Fibroblast of upper back skin (primary cell): ENCODE results near the gene SPECC1.
"Not testable (repeated sequence)": the region's sequence is repeated elsewhere in the genome, so short reads cannot be mapped to it uniquely, and the experiment has no call there.

Source experiments
- DNase-seq: peaks from one replicate; pipeline ENCODE4 v3.0.0-alpha.2; 2013

Gene SPECC1

GRCh38 chr17:20073055-20073979 lies 64.2 kb downstream of the SPECC1 start:
- peak; percentile 20 for DNase-seq

DNA sequence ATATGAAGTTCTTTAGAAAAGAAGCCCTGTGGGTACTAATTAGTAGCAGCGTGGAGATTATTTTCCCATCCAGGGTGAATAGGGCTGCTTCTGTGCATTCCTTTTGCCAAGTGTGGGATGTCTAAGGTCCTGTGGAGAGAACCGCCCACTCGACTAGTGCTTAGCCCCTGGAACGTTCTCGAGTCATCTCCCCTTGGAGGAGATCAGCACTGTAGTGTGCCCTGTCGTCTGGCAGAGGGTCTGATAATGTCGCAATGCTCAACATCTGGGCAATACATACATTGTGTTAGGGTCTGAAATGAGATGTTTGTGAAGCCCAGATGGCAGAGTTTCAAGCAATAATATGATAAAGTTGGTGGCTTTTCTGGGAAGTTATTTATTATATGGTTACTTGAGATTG lies 64.8 kb downstream of the SPECC1 start:
- DNase-seq = no peak

- DNase-seq = no peak
Observed at GRCh38 chr17:20074489-20074888, 65.3 kb downstream of the SPECC1 start.

DNA sequence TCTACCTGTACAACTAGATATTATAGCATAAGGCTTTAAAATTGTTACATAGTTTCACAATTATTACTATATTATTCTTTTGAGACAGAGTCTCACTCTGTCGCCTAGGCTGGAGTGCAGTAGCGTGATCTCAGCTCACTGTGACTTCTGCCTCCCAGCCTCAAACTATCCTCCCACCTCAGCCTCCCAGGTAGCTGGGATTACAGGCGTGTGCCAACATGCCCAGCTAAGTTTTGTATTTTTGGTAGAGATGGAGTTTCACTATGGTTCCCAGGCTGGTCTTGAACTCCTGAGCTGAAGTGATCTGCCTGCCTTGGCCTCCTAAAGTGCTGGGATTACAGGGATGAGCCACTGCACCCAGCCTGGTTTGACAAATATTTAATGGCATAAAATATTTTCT lies 67.0 kb downstream of the SPECC1 start:
- DNase-seq = not testable (repeated sequence)

DNA sequence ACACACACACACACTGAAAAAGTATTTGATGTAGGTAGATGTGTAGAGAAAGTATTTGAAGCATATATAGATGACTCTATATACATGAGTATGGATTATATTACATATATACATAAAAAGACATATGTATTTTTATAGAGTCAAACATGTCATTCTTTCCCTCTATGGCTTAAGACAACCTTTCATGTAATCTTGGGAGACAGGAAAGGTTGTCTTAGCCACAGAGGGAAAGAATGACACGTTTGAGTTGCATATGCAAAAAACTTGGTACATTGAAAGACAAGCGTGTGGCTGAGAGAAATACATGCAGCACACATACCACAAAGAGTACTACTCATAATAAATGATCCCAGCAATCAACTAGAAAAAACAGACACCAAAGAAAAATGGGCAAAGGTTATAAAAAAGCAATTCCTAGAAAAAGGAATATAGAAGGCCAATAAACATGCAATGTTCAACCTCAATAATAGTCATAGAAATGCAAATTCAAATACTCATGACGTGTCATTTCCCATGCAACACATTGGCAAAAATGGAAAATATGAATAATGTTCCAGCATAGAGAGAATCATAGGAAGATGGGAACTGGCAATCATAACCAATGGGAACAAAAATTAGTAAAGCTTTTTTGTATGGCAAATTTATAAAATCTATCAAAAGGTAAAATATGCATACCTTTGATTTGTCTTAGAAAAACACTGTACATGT lies 69.0 kb downstream of the SPECC1 start:
- no peak for DNase-seq

DNA sequence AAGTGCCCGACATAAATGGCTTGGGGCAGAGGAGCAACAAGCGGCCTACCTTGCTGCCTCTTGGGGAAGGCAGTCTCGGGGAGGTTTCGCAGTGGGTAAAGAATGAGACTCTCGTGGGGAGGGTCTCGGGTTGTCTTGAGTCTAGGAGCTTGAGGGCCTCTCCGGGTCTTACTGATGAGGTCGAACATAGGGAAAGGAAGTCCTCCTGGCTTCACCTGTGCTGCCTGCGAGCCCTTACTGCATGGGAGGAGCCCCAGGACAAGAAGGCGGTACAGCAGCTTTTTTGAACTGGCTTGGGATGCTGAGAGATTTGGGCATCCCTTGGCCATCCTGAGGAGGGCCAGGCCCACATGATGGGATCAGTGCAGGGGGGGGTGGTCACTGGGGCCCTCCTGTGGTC lies 71.4 kb downstream of the SPECC1 start:
- DNase-seq = no peak

DNA sequence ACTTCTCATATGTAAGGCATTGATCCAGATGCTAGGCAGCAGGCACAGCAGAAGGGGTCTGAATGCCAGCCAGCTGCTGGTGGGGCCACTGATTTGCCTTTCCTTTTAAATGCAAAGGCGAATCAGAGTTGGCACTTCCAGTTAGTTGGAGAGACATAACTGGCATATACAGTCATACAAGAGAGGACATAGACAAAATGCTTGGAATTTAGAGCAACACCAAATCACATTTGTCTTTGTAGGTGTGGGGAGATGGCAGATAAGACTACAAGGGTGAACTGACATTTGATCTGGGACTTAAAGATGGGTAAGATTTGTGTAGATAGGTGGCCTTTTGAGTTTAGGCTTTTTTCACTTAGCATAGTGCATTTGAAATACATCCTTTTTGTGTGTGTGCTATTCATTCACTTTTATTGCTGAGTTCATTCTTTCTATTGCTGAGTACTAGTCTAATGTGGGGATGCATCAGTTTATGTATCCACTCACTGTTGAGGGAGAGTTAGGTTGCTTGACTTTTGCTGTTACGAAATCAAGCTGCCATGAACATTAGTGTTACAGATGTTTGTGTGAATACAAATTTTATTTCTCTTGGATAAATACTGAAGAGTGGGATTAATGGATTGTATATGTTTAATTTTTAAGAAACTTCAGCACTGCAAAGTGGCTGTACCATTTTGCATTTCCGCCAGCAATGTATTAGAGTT lies 74.1 kb downstream of the SPECC1 start:
- DNase-seq = peak; percentile 14

DNA sequence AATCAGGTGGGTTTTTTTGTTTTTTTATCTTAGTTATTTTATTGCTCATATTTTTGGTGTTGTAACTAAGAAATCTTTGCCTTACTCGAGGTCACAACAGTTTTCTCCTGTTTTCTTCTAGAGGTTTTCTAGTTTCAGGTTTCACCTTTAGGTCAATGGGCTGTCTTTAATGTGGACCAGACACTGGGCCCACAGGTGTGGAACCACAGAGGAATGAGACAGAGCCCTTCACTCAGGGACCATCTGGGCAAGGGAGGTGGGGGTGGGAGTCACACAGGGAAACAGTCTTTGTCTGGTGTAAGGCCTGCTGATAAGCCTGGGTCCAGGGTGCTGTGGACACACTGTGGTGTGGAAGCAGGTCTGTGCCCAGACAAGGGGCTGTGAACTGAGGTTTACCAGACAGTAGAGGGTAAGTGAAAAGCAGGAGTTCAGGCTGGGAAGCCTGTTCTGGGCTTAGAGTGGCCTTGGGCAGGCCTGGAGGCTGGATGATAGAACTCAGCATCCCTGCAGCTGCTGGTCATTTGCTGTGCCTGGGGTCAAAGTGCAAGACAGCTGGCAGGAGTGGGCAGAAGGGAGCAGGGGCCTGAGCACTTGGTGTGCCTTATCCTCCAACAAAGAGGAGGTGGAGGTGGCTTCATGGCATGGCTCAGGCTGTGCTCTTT lies 75.6 kb downstream of the SPECC1 start:
- no peak for DNase-seq

- peak; percentile 55 for DNase-seq
Observed at GRCh38 chr17:20085283-20085845, 76.2 kb downstream of the SPECC1 start.

- DNase-seq = no peak
Observed at GRCh38 chr17:20086416-20087076, 77.4 kb downstream of the SPECC1 start.

- DNase-seq = no peak
Observed at GRCh38 chr17:20087538-20088250, 78.5 kb downstream of the SPECC1 start.

- DNase-seq = no peak
Observed at GRCh38 chr17:20089756-20090547, 80.8 kb downstream of the SPECC1 start.

- peak; percentile 71 for DNase-seq
Observed at GRCh38 chr17:20091174-20092029, 82.2 kb downstream of the SPECC1 start.

GRCh38 chr17:20092261-20092867 lies 83.2 kb downstream of the SPECC1 start:
- no peak for DNase-seq

DNA sequence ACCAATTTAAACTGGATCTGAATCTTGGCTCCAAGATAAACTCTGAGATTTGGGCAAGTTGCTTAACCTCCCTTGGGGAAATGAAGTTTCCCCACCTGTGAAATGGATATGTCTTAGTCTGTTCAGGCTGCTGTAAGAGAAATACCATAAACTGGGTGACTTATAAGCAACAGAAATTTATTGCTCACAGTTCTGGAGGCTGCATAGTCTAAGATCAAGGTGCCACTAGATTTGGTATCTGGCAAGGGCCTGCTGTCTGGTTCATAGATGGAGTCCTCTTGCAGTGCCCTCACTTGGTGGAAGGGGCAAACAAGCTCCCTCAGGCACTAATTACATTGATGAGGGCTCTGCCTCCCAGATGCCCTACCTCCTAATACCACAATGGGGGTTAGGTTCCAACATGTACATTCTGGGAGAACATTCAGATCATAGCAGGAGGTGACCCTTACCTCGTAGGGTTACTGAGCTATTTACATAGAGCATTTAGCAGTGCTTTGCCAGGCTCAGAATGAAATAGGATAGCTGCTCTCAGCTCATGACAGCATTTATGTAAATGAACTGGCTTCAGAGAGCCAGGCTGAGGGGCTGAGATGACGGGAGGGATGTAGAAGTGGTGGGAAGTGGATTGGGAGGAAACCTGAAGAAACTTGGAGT lies 83.9 kb downstream of the SPECC1 start:
- no peak for DNase-seq

GRCh38 chr17:20094777-20095176 lies 85.6 kb downstream of the SPECC1 start:
- no peak for DNase-seq

- no peak for DNase-seq
Observed at GRCh38 chr17:20095336-20096080, 86.3 kb downstream of the SPECC1 start.

DNA sequence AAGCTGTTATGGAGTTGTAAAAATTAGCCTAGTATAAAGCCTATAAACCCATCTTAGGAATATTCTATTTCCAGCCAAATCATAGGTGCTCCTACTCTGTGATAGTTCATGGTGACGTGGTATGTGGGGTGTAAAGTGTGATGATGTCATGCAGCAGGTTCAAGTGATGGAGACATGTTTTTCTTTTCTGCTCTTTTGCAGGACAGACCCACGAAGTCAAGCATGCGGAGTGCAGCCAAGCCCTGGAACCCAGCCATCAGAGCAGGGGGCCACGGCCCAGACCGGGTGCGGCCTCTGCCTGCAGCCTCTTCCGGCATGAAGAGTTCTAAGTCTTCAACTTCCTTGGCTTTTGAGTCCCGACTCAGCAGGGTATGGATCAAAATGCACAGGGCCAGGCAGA lies 87.3 kb downstream of the SPECC1 start:
- DNase-seq = no peak
